GM06990 (cell line): Measurements from ENCODE around the gene REM2.

Source experiments
- DNase-seq: peaks from one replicate; pipeline ENCODE4 v3.0.0-alpha.2; 2011; ENCODE audit not compliant: insufficient read length; ENCODE audit errors: extremely low read depth
- H3K27me3 ChIP-seq: replicated peaks from 2 replicates; pipeline ENCODE4 v1.6.0; 2011; ENCODE audit warnings: low read length; ENCODE audit not compliant: control insufficient read depth, insufficient read depth
- H3K36me3 ChIP-seq: 2 replicates; pipeline ENCODE4 v1.5.1; 2011; ENCODE audit warnings: low read length; ENCODE audit not compliant: control insufficient read depth, insufficient read depth
- H3K4me3 ChIP-seq: replicated peaks from 2 replicates; pipeline ENCODE4 v1.5.1; 2011; ENCODE audit warnings: low read depth, mild to moderate bottlenecking, control low read depth, low read length
- CTCF ChIP-seq: IDR thresholded peaks from 2 replicates; pipeline ENCODE4 v1.5.1; 2011; ENCODE audit warnings: low read length, control low read depth, mild to moderate bottlenecking, inconsistent platforms; ENCODE audit not compliant: insufficient read depth, poor library complexity, severe bottlenecking

REM2 gene, protein sequence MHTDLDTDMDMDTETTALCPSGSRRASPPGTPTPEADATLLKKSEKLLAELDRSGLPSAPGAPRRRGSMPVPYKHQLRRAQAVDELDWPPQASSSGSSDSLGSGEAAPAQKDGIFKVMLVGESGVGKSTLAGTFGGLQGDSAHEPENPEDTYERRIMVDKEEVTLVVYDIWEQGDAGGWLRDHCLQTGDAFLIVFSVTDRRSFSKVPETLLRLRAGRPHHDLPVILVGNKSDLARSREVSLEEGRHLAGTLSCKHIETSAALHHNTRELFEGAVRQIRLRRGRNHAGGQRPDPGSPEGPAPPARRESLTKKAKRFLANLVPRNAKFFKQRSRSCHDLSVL

DNA sequence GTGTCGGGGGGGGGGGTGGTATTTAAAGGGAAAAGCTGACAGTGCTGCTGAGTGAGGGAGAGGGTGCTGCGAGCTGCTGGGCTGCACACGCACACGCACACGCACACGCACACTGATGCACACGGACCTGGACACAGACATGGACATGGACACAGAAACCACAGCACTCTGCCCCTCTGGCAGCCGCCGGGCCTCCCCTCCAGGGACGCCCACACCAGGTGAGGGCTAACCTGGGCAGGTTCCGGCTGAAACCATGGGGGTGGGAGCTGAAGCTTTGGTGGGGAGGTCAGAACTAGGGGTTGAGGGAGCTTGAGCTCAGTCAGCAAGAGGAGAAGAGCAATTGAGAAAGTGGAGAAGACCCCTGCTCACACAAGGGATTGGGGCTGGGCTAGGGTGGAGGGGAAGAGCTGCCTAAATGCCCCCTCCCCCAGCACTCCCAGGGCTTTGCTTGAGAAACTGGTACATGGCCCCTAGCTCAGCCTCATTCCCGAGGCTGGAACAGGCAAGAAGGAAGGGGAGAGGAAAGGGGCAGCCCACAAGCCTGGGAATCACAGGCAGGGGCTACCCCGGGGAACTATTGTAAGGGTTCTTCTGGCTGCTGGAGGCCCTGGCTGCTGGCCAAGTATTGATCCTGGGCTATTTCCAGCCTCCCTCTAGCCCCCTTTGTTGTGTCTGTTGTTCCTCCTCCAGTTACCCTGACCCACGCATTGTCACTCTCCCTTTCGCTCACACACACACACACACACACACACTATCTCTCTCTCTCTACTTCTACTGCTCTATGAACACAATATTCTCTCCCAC is at the start of gene REM2:
TSS of gene REM2 (plus strand) at position 50 of the 804 bp plus-strand sequence. CDS start at position 116, 66 bp downstream.
- H3K36me3 ChIP-seq, result peaks cover 5% of the 10 kb centered on the region
- no peaks in the 10 kb centered on the region for H3K27me3 ChIP-seq
- no peak for DNase-seq
- no peak for TF ChIP-seq CTCF
- no peak within 1 kb of the TSS for H3K4me3 ChIP-seq

DNA sequence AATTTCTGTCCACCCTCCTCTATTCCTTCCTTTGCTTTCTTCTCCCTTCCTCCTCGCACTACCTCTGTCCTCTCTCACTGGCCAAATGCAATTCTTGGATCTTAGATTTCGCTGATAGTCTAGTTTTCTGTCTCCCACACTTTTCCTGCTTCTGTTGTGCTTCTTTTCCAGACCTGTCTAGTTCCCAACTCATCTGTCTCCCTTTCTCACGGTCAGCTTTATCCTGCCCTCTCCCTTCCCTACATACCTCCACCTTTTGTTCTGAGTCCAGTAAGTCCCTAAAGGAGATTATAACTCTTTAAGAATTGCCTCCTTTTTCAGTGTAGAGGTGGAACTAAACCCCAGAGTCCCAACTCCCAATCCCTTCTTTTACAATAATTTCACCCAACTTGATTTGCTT is 47.5 kb upstream of the REM2 start:
- Histone ChIP-seq H3K27me3 (no peaks in the 10 kb centered on the region), H3K4me3 (no peak overlapping the region), H3K36me3 (peaks cover 5% of the 10 kb centered on the region)
- no peak for TF ChIP-seq CTCF
- no peak for DNase-seq

- H3K4me3 ChIP-seq, result no peak within 1 kb of the TSS
- peaks cover 5% of the 10 kb centered on the region for H3K36me3 ChIP-seq
- no peak for TF ChIP-seq CTCF
- no peaks in the 10 kb centered on the region for H3K27me3 ChIP-seq
- DNase-seq, result no peak
Observed at GRCh38 chr14:22836301-22837113, 46.5 kb upstream of the REM2 start, which contains the start of gene MMP14. Gene MMP14 (plus strand): TSS chr14:22836585. CDS start chr14:22836818, 233 bp downstream.

GRCh38 chr14:22837114-22837749 is 45.8 kb upstream of the REM2 start:
- Histone ChIP-seq H3K4me3 (no peak overlapping the region), H3K27me3 (no peaks in the 10 kb centered on the region), H3K36me3 (peaks cover 5% of the 10 kb centered on the region)
- TF ChIP-seq CTCF, result no peak
- DNase-seq, result no peak
